ENCODE measurements around the gene SPATA2.

DNA sequence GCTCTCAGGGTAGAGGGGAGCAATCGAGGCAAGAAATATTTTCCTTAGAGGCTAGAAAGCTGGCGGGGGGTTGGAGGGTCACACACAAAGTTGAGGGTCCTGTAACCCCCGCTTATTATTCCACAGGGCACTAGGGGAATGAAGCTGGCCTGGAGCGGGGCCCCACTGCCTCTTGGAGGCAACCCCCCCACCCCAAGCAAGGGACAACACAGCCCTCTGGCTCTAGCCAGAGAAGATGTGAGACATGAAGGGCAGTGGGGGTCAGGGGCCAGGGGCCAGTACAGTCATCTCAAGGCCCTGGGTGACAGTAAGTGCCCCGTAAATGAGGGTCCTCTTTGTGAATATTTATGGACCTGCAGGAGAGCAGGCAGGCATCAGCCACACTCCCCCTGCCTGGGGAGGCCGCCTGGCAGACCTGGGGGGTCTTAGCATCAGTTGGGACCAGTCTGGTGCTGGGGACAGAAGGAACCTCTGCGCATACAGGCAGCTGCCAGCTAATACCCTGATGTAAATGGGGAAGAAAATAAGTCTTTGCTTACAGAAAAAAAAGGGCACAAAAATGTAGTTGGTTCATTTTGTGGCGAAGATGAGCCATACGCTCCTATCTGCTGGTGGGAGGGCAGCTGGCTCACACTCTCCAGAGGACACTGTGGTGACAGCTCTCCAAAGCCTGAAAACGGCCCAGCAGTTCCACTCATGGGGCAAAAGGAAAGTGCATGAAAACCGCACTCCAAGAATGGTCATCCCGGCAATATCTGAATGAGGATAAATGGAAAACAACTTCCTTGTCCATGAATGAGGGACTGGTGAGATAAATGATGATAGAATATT lies 21.9 kb downstream of the SPATA2 start:
- TF ChIP-seq POLR2A (IDR thresholded peaks at IDR 0.05; ENCODE audit: low read length) (no peak), GATA1 (IDR thresholded peaks at IDR 0.05; ENCODE audit: low read depth, low read length) (no peak)
